GM12875 (cell line): Measurements from ENCODE around the gene TRPM5.

ENCODE experiments used
- H3K4me3 ChIP-seq: one replicate; pipeline ENCODE4 v1.5.1; 2011; ENCODE audit warnings: low read depth, low read length, control low read depth
- CTCF ChIP-seq: IDR thresholded peaks from 2 replicates; pipeline ENCODE4 v1.5.1; 2011; ENCODE audit warnings: low read depth, mild to moderate bottlenecking, control low read depth, inconsistent platforms, low read length, moderate library complexity, borderline replicate concordance; ENCODE audit not compliant: insufficient read depth

TRPM5 gene

GRCh38 chr11:2428322-2428795 is 16.0 kb downstream of the TRPM5 start:
- no peak overlapping the region for H3K4me3 ChIP-seq
- TF ChIP-seq CTCF, result peak; percentile 88

GRCh38 chr11:2427721-2428321 is 16.5 kb downstream of the TRPM5 start:
- TF ChIP-seq CTCF, result no peak
- H3K4me3 ChIP-seq, result no peak overlapping the region

GRCh38 chr11:2426826-2427521 is 17.3 kb downstream of the TRPM5 start:
- no peak for TF ChIP-seq CTCF
- H3K4me3 ChIP-seq, result no peak overlapping the region

GRCh38 chr11:2426221-2426620 is 18.1 kb downstream of the TRPM5 start:
- TF ChIP-seq CTCF, result no peak

GRCh38 chr11:2425506-2425905 is 18.8 kb downstream of the TRPM5 start:
- TF ChIP-seq CTCF, result no peak
- H3K4me3 ChIP-seq, result no peak overlapping the region

More at GRCh38 chr11:2426221-2426620, 18.1 kb downstream of the TRPM5 start:
- no peak overlapping the region for H3K4me3 ChIP-seq

GRCh38 chr11:2424811-2425495 is 19.4 kb downstream of the TRPM5 start:
- TF ChIP-seq CTCF, result no peak
- no peak overlapping the region for H3K4me3 ChIP-seq
